Posterior cingulate gyrus (tissue), 11 donors: Measurements from ENCODE around the gene FST.

Experiments used
- DNase-seq, 10 donors: peaks; one replicate each; pipeline versions ENCODE4 v3.0.0 to v3.0.0-alpha.2; 2020 to 2021; ENCODE audit warnings: mixed read lengths in 3 of 10
- intact Hi-C: fragments of 100-400 bp; cut with DNase I; formaldehyde crosslinking; loops from one replicate; pipeline ENCODE4 v1.15.1; 2023

Gene FST

GRCh38 chr5:53507013-53507412 lies 26.6 kb downstream of the FST start:
- no peak for DNase-seq
- intact Hi-C loops: no loop called here

- no peak for DNase-seq
- intact Hi-C loops: no loop called here
Observed at GRCh38 chr5:53508125-53508524, 27.7 kb downstream of the FST start.

GRCh38 chr5:53512539-53512938 lies 32.1 kb downstream of the FST start:
- DNase-seq: no peak

GRCh38 chr5:53515988-53516387 lies 35.6 kb downstream of the FST start:
- DNase-seq: no peak
- intact Hi-C loops: no loop called here

More at GRCh38 chr5:53512539-53512938, 32.1 kb downstream of the FST start:
- intact Hi-C loops: no loop called here

- DNase-seq: no peak
- intact Hi-C loops: no loop called here
Observed at GRCh38 chr5:53520813-53521212, 40.4 kb downstream of the FST start.
